ENCODE measurements around the gene LEUTX. TPM values are rescaled to one million over a fixed set of nuclear protein-coding genes. Genes with fewer than 3 reads are reported as not detected.

Gene LEUTX
- total and polyA plus RNA-seq, 4 donors: not detected

DNA sequence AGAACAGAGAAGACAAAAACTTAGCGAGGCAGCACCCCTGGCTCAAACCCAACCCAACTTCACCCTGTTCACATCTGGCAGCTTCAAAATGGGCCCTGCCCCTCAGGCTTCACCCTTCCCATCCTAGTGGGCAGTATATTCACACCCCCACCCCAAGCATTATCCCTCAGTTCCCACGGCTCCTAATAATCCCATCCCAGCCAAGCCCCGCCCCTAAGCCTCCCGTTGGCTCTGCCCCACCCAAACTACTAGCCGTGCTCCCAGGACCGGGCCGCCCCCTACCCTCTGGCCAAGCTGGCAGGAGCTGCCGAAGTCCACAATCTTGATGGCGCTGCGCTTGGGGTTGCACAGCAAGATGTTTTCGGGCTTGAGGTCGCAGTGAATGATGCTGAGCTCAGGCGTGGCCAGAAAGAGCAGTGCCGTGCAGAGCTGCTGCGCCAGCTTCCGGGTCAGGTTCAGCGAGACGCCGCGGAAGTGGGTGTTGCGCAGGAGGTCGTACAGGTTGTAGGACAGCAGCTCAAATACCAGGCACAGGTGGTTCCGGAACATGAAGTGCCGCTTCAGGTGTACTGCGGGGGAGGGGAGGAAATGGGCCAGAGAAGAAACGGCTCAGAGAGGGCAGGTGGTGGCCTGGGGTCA, 49.5 kb downstream of the LEUTX start:
- peaks cover 0 to 38% (median 7%) of the 10 kb centered on the region in 4 donors for H3K36me3 ChIP-seq (ENCODE audit: control insufficient read depth in 4 of 4, insufficient read depth in 3 of 4, low read depth in 1 of 4, low read length in 3 of 4)
- WGBS: 90% methylated on average over 26 of the region's 26 CpGs
- DNase-seq (ENCODE audit: low spot score): no peak
- H3K4me1 ChIP-seq (ENCODE audit: control insufficient read depth in 4 of 4, insufficient read depth in 4 of 4, low read length in 3 of 4): peaks cover 4 to 30% (median 26%) of the 10 kb centered on the region in 4 donors
- no peak for TF ChIP-seq EGR1 (IDR thresholded peaks at IDR 0.05; ENCODE audit: low read depth in 2 of 2)
- TF ChIP-seq, protein P1, sequence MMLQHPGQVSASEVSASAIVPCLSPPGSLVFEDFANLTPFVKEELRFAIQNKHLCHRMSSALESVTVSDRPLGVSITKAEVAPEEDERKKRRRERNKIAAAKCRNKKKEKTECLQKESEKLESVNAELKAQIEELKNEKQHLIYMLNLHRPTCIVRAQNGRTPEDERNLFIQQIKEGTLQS (IDR thresholded peaks at IDR 0.05): no peak
- TF ChIP-seq GABPA (IDR thresholded peaks at IDR 0.05 in 1 of 2, conservative IDR thresholded peaks at IDR 0.05 in 1 of 2): no peak
- TF ChIP-seq RXRA (IDR thresholded peaks at IDR 0.05): no peak
- TF ChIP-seq TAF1 (conservative IDR thresholded peaks at IDR 0.05): no peak
- TF ChIP-seq SP1 (IDR thresholded peaks at IDR 0.05): no peak
- TF ChIP-seq HNF4A (conservative IDR thresholded peaks at IDR 0.05): no peak
- no peak for TF ChIP-seq FOXA2 (IDR thresholded peaks at IDR 0.05)
- TF ChIP-seq, protein P2, sequence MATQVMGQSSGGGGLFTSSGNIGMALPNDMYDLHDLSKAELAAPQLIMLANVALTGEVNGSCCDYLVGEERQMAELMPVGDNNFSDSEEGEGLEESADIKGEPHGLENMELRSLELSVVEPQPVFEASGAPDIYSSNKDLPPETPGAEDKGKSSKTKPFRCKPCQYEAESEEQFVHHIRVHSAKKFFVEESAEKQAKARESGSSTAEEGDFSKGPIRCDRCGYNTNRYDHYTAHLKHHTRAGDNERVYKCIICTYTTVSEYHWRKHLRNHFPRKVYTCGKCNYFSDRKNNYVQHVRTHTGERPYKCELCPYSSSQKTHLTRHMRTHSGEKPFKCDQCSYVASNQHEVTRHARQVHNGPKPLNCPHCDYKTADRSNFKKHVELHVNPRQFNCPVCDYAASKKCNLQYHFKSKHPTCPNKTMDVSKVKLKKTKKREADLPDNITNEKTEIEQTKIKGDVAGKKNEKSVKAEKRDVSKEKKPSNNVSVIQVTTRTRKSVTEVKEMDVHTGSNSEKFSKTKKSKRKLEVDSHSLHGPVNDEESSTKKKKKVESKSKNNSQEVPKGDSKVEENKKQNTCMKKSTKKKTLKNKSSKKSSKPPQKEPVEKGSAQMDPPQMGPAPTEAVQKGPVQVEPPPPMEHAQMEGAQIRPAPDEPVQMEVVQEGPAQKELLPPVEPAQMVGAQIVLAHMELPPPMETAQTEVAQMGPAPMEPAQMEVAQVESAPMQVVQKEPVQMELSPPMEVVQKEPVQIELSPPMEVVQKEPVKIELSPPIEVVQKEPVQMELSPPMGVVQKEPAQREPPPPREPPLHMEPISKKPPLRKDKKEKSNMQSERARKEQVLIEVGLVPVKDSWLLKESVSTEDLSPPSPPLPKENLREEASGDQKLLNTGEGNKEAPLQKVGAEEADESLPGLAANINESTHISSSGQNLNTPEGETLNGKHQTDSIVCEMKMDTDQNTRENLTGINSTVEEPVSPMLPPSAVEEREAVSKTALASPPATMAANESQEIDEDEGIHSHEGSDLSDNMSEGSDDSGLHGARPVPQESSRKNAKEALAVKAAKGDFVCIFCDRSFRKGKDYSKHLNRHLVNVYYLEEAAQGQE (IDR thresholded peaks at IDR 0.05): no peak
- no peak for TF ChIP-seq RAD21 (IDR thresholded peaks at IDR 0.05)
- no peak for TF ChIP-seq HNF4G (IDR thresholded peaks at IDR 0.05)
- no peak for TF ChIP-seq YY1 (IDR thresholded peaks at IDR 0.05)
- TF ChIP-seq, protein P3, sequence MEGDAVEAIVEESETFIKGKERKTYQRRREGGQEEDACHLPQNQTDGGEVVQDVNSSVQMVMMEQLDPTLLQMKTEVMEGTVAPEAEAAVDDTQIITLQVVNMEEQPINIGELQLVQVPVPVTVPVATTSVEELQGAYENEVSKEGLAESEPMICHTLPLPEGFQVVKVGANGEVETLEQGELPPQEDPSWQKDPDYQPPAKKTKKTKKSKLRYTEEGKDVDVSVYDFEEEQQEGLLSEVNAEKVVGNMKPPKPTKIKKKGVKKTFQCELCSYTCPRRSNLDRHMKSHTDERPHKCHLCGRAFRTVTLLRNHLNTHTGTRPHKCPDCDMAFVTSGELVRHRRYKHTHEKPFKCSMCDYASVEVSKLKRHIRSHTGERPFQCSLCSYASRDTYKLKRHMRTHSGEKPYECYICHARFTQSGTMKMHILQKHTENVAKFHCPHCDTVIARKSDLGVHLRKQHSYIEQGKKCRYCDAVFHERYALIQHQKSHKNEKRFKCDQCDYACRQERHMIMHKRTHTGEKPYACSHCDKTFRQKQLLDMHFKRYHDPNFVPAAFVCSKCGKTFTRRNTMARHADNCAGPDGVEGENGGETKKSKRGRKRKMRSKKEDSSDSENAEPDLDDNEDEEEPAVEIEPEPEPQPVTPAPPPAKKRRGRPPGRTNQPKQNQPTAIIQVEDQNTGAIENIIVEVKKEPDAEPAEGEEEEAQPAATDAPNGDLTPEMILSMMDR (IDR thresholded peaks at IDR 0.05; ENCODE audit: low read depth, low read length, missing input control): no peak
- TF ChIP-seq, protein P4, sequence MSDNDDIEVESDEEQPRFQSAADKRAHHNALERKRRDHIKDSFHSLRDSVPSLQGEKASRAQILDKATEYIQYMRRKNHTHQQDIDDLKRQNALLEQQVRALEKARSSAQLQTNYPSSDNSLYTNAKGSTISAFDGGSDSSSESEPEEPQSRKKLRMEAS (IDR thresholded peaks at IDR 0.05): no peak
- no peak for TF ChIP-seq NR2F2 (IDR thresholded peaks at IDR 0.05)
- TF ChIP-seq, protein P5, sequence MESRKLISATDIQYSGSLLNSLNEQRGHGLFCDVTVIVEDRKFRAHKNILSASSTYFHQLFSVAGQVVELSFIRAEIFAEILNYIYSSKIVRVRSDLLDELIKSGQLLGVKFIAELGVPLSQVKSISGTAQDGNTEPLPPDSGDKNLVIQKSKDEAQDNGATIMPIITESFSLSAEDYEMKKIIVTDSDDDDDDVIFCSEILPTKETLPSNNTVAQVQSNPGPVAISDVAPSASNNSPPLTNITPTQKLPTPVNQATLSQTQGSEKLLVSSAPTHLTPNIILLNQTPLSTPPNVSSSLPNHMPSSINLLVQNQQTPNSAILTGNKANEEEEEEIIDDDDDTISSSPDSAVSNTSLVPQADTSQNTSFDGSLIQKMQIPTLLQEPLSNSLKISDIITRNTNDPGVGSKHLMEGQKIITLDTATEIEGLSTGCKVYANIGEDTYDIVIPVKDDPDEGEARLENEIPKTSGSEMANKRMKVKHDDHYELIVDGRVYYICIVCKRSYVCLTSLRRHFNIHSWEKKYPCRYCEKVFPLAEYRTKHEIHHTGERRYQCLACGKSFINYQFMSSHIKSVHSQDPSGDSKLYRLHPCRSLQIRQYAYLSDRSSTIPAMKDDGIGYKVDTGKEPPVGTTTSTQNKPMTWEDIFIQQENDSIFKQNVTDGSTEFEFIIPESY (IDR thresholded peaks at IDR 0.05): no peak
- no peak for TF ChIP-seq FOXA1 (IDR thresholded peaks at IDR 0.05)
- TF ChIP-seq JUND (IDR thresholded peaks at IDR 0.05): no peak
- no peak overlapping the region for H3K9ac ChIP-seq (ENCODE audit: low read depth in 1 of 2, low read length in 2 of 2)
- no peaks in the 10 kb centered on the region for H3K27me3 ChIP-seq (ENCODE audit: control insufficient read depth in 4 of 4, insufficient read depth in 4 of 4, low read length in 3 of 4)
- no peak overlapping the region for H3K27ac ChIP-seq (ENCODE audit: low read depth in 1 of 2, low read length in 2 of 2)
- no peak overlapping the region for H3K4me3 ChIP-seq (ENCODE audit: low read depth in 1 of 3, low read length in 3 of 3)
- H3K9me3 ChIP-seq (ENCODE audit: control insufficient read depth in 4 of 4, low read length in 3 of 4): no peaks in the 10 kb centered on the region

All from liver (tissue), 9 donors.